Testis (tissue), 3 donors: ENCODE data around the gene RNASE1. TPM values are rescaled to one million over a fixed set of nuclear protein-coding genes. Genes with fewer than 3 reads are reported as not detected.
A peak's percentile ranks its signal among the peaks of the same experiment; 100 is the strongest.
"Not testable (repeated sequence)": the region's sequence is repeated elsewhere in the genome, so short reads cannot be mapped to it uniquely, and the experiment has no call there.

ENCODE experiments used
- DNase-seq: peaks from one replicate; pipeline ENCODE4 v3.0.0-alpha.2; 2019
- H3K27ac ChIP-seq, 2 donors: fragments of 200-600 bp; sonication (generic); one replicate each; pipeline ENCODE4 v1.5.1; 2019
- H3K27me3 ChIP-seq: fragments of 200-600 bp; sonication (generic); one replicate; pipeline ENCODE4 v1.5.1; 2019
- H3K36me3 ChIP-seq: fragments of 200-600 bp; sonication (generic); one replicate; pipeline ENCODE4 v1.5.1; 2017; ENCODE audit warnings: low read depth; ENCODE audit errors: missing control alignments
- H3K4me1 ChIP-seq: fragments of 200-600 bp; sonication (generic); one replicate; pipeline ENCODE4 v1.5.1; 2019
- H3K4me3 ChIP-seq, 2 donors: fragments of 200-600 bp; sonication (generic); one replicate each; pipeline ENCODE4 v1.5.1; 2017 to 2019
- H3K9me3 ChIP-seq: fragments of 200-600 bp; sonication (generic); one replicate; pipeline ENCODE4 v1.5.1; 2017
- POLR2A ChIP-seq: fragments of 450-650 bp; IDR thresholded peaks from one replicate; pipeline ENCODE4 v1.6.1; 2017; ENCODE audit warnings: antibody characterized with exemption, mild to moderate bottlenecking, moderate library complexity
- WGBS, 2 donors: methylation state at CpG; one replicate each; pipeline ENCODE4 v1.1.5; 2018; 5-methylcytosine and 5-hydroxymethylcytosine counted together
- intact Hi-C: fragments of 100-400 bp; cut with DNase I; formaldehyde crosslinking; loops from one replicate; pipeline ENCODE4 v1.15.1; 2023; ENCODE audit warnings: low total_unique reads
- polyA plus RNA-seq: library from polyadenylated mRNA; stranded (reverse); fragments of 350-450 nt; fragmentation: Illumina TruSeq; extraction: RNeasy Lipid Tissue Mini Kit (QIAGEN cat#74804); gene quantifications from one replicate; pipeline ENCODE4 v1.2.3, GENCODE V29; 2014; ENCODE audit warnings: low read depth, low replicate concordance; ENCODE audit not compliant: insufficient read depth
- total RNA-seq, 2 donors: library from RNA; depleted of rRNA; stranded (reverse); fragments of >200 nt; gene quantifications; one replicate each; pipeline ENCODE4 v1.2.3, GENCODE V29; 2016
- TF ChIP-seq, protein P1 (sequence below), 3 experiments: fragments of 450-650 bp in 2 of 3; fragments of 200-600 bp in 1 of 3; sonication (generic) in 1 of 3; IDR thresholded peaks; one replicate each; pipeline ENCODE4 v1.5.1; 2016 to 2019; ENCODE audit warnings: antibody characterized with exemption in 3 of 3, mild to moderate bottlenecking in 2 of 3, moderate library complexity in 1 of 3

RNASE1 gene
- total and polyA plus RNA-seq, 3 donors from 2014 or later: 1,880 to 2,939 (median 2,192) TPM

DNA sequence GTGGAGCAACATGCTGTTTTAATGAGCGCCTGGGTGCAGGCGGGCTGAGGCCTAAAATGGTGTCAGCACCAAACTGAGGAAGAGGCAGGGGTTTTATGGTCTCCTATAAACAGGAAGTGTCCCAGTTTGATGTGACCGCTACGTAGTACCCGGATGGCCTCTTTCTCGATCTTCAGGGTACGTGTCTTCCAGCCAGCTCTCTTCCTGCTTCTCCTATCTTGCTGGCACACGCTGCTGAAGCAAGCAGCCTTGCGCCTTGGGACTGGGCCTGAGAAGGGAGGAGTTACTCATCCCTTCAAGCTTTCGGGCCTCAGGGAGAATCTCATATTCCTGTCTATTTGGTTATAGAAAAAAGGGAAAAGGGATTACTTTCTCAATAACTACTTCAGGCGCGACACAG, 28.2 kb upstream of the RNASE1 start:
- no peaks in the 10 kb centered on the region for H3K9me3 ChIP-seq
- 83 to 86% methylated on average over 12 of the region's 12 CpGs for WGBS, 2 donors
- no peaks in the 10 kb centered on the region for H3K27me3 ChIP-seq
- H3K4me1 ChIP-seq: no peaks in the 10 kb centered on the region
- intact Hi-C loops: no loop called here
- no peak for DNase-seq
- H3K27ac ChIP-seq: no peak overlapping the region
- H3K4me3 ChIP-seq: no peak overlapping the region
- H3K36me3 ChIP-seq: no peaks in the 10 kb centered on the region
- no peak for TF ChIP-seq POLR2A
- TF ChIP-seq, protein P1, sequence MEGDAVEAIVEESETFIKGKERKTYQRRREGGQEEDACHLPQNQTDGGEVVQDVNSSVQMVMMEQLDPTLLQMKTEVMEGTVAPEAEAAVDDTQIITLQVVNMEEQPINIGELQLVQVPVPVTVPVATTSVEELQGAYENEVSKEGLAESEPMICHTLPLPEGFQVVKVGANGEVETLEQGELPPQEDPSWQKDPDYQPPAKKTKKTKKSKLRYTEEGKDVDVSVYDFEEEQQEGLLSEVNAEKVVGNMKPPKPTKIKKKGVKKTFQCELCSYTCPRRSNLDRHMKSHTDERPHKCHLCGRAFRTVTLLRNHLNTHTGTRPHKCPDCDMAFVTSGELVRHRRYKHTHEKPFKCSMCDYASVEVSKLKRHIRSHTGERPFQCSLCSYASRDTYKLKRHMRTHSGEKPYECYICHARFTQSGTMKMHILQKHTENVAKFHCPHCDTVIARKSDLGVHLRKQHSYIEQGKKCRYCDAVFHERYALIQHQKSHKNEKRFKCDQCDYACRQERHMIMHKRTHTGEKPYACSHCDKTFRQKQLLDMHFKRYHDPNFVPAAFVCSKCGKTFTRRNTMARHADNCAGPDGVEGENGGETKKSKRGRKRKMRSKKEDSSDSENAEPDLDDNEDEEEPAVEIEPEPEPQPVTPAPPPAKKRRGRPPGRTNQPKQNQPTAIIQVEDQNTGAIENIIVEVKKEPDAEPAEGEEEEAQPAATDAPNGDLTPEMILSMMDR (IDR thresholded peaks at IDR 0.05): no peak

DNA sequence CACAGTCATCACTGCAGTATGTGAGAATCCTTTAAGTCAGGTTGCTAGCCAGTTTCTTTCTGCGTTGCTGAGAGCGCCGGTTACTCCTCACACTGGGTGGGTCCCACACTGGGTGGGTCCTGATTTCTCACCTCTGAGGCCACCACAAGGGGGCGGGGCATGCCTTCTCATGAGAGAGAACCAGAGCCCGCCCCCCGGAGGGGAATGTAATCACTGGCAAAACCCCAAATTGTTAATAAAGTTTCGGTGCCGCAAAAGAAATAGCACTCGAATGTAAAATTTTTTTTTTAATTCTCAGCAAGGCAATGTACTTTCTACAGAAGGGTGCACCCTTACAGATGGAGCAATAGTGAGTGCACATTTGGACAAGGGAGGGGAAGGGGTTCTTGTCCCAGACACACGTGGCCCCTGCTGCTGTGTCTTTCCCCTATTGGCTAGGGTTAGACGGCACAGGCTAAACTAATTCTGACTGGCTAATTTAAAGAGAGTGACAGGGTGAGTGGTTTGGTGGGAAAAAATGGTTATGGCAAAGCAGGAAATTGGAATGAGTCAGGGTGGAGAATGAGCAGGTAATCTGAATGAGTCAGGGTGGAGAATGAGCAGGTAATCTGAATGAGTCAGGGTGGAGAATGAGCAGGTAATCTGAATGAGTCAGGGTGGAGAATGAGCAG, 25.5 kb upstream of the RNASE1 start:
- peak overlapping the region in 1 of 2 donors; percentile 33 for H3K4me3 ChIP-seq
- H3K36me3 ChIP-seq, H3K27ac ChIP-seq, H3K4me1 ChIP-seq, H3K9me3 ChIP-seq, H3K27me3 ChIP-seq, intact Hi-C loops: not testable (repeated sequence)
- WGBS, 2 donors: 70 to 81% methylated on average over 11 of the region's 11 CpGs
- DNase-seq: peak; percentile 61

DNA sequence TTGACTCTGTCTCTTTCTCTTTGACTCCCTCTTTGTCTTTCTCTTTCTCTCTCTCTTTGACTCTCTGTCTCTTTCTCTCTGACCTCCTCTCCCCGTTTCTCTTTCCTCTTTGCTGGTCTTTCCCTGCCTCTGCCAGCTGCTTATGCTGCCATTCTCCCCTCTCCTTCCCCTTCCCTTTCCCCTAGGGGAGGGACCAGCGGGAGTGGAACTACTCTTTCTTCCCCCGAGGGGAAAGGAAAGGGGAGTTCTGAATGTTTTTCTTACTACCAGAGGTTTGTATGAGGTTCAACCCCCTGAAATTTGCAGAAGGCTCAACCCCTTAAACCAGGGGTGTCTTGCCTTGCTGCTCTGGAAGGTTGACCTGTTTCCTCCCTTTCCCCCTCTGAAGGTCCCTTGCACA, 24.7 kb upstream of the RNASE1 start:
- Histone ChIP-seq H3K9me3 (no peaks in the 10 kb centered on the region), H3K4me1 (no peaks in the 10 kb centered on the region), H3K27ac (no peak overlapping the region), H3K4me3 (no peak overlapping the region), H3K36me3 (no peaks in the 10 kb centered on the region), H3K27me3 (no peaks in the 10 kb centered on the region)
- 32 to 57% methylated on average over 3 of the region's 3 CpGs for WGBS, 2 donors
- no peak for DNase-seq
- TF ChIP-seq POLR2A: no peak
- intact Hi-C loops: no loop called here

DNA sequence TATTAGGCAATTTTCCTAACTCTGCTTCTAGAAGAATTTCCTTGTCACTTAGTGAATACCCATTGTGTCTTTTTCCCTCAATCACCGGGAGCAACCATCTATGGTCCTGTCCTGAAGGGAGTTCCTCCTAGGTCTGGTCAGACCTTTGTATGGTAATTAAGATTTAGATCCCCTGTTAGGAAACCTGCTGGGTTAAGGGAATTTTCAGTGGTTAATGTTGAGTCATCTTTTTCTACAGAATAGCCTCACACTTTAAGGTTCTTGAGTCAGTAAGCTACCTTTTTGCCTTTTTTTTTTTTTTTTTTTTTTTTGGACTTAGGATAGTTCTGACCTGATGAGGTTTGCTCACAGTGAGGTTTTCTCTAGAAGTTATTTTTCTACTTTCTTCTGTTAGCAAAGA, 24.0 kb upstream of the RNASE1 start:
- H3K4me1 ChIP-seq, H3K9me3 ChIP-seq, H3K27me3 ChIP-seq, intact Hi-C loops, H3K4me3 ChIP-seq, H3K36me3 ChIP-seq, DNase-seq, H3K27ac ChIP-seq: not testable (repeated sequence)
- WGBS, 2 donors: 67 to 78% methylated on average over 1 of the region's 1 CpG

DNA sequence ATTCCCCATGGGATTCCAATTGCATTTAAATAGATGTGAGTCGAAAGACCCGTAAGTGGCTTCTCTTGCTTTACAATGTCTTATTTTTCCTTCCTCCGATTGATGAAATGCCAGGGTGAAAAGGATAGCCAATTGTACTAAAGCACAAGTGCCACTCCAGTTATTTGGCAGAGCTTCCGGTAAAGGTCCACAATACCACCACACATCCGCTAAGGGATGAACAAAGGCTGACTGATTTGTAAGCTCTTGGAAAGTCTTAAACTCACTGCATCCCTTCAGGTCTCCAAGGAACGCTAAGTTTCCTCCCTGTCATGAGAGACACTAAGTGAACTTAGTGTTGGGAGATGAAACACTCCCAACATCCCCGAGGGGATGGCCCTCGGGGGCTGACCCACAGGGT, 21.2 kb upstream of the RNASE1 start:
- intact Hi-C loops: no loop called here
- no peak for DNase-seq
- 93 to 96% methylated on average over 8 of the region's 8 CpGs for WGBS, 2 donors
- Histone ChIP-seq H3K36me3 (no peaks in the 10 kb centered on the region), H3K4me1 (no peaks in the 10 kb centered on the region), H3K27ac (no peak overlapping the region), H3K4me3 (no peak overlapping the region), H3K27me3 (no peaks in the 10 kb centered on the region), H3K9me3 (no peaks in the 10 kb centered on the region)
- TF ChIP-seq, protein P1 (IDR thresholded peaks at IDR 0.05): no peak

DNA sequence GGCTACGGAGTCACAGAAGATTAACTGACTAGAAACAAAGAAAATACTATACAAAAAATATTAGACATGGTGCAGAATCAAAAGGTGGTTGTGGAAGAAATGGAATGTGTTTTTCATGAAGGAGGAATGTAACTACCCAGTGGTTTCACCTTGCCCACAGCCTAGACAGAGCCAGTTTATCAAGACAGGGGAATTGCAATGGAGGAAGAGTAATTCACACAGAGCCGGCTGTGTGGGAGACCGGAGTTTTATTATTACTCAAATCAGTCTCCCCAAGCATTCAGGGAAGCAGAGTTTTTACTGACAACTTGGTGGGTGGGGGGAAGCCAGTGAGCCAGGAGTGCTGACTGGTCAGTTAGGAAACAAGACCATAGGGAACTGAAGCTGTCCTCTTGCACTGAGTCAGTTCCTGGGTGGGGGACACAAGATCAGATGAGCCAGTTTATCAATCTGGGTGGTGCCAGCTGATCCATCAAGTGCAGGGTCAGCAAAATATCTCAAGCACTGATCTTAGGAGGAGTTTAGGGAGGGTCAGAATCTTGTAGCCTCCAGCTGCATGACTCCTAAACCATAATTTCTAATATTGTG, 19.0 kb upstream of the RNASE1 start:
- H3K36me3 ChIP-seq, H3K4me3 ChIP-seq, H3K27me3 ChIP-seq, DNase-seq, H3K4me1 ChIP-seq, H3K27ac ChIP-seq, intact Hi-C loops, H3K9me3 ChIP-seq: not testable (repeated sequence)
- WGBS, 2 donors: 49 to 60% methylated on average over 3 of the region's 3 CpGs
